SK-N-SH treated with all-trans-retinoic acid at 6 μM for 48 hours (cell line): ENCODE results near the gene TMEM11.

Source experiments
- ATAC-seq: fragments of 200-7000 bp; cut with Tn5 transposase; 3 replicates; pipeline ENCODE4 v1.9.1; 2020; ENCODE audit warnings: mild to moderate bottlenecking, moderate library complexity
- ARNTL ChIP-seq: fragments of 450-650 bp; formaldehyde crosslinking; IDR thresholded peaks from 2 replicates; pipeline ENCODE4 v1.5.0; 2020; ENCODE audit warnings: low read depth, mild to moderate bottlenecking, moderate library complexity, borderline replicate concordance
- BACH2 ChIP-seq: fragments of 250-450 bp; sonication (Bioruptor Pico); IDR thresholded peaks from 2 replicates; pipeline ENCODE4 v1.9.0; 2021; ENCODE audit warnings: mild to moderate bottlenecking, borderline replicate concordance
- CREB5 ChIP-seq: fragments of 250-450 bp; sonication (Bioruptor Pico); IDR thresholded peaks from 2 replicates; pipeline ENCODE4 v1.5.1; 2020; ENCODE audit warnings: low read depth, mild to moderate bottlenecking, moderate library complexity
- CSDC2 ChIP-seq: fragments of 250-450 bp; sonication (Bioruptor Pico); IDR thresholded peaks from 2 replicates; pipeline ENCODE4 v1.5.0; 2020; ENCODE audit warnings: mild to moderate bottlenecking, moderate library complexity
- CSRNP3 ChIP-seq: fragments of 250-450 bp; sonication (Bioruptor Pico); IDR thresholded peaks from 2 replicates; pipeline ENCODE4 v1.5.1; 2021; ENCODE audit warnings: mild to moderate bottlenecking, moderate library complexity
- ESRRG ChIP-seq: fragments of 250-450 bp; sonication (Bioruptor Pico); IDR thresholded peaks from 2 replicates; pipeline ENCODE4 v1.6.1; 2021; ENCODE audit warnings: mild to moderate bottlenecking
- GLIS3 ChIP-seq: fragments of 250-450 bp; sonication (Bioruptor Pico); IDR thresholded peaks from 2 replicates; pipeline ENCODE4 v1.5.0; 2020; ENCODE audit warnings: mild to moderate bottlenecking, moderate library complexity
- ISL1 ChIP-seq: fragments of 250-450 bp; sonication (Bioruptor Pico); IDR thresholded peaks from 2 replicates; pipeline ENCODE4 v2.1.2; 2022; ENCODE audit warnings: mild to moderate bottlenecking, moderate library complexity
- PATZ1 ChIP-seq: fragments of 250-450 bp; sonication (Bioruptor Pico); IDR thresholded peaks from 2 replicates; pipeline ENCODE4 v1.8.0; 2020; ENCODE audit warnings: mild to moderate bottlenecking, moderate library complexity, borderline replicate concordance
- POU6F1 ChIP-seq: fragments of 250-450 bp; sonication (Bioruptor Pico); IDR thresholded peaks from 2 replicates; pipeline ENCODE4 v1.8.0; 2021; ENCODE audit warnings: low read depth, mild to moderate bottlenecking, moderate library complexity, borderline replicate concordance
- PPARA ChIP-seq: fragments of 250-450 bp; sonication (Bioruptor Pico); IDR thresholded peaks from 2 replicates; pipeline ENCODE4 v1.5.0; 2020; ENCODE audit warnings: mild to moderate bottlenecking, borderline replicate concordance
- RARB ChIP-seq: fragments of 250-450 bp; sonication (Bioruptor Pico); IDR thresholded peaks from 2 replicates; pipeline ENCODE4 v1.8.0; 2021; ENCODE audit warnings: mild to moderate bottlenecking, moderate library complexity
- SNAI2 ChIP-seq: fragments of 250-450 bp; sonication (Bioruptor Pico); IDR thresholded peaks from 2 replicates; pipeline ENCODE4 v1.5.0; 2020; ENCODE audit warnings: mild to moderate bottlenecking, moderate library complexity
- TCF4 ChIP-seq: fragments of 250-450 bp; sonication (Bioruptor Pico); IDR thresholded peaks from 2 replicates; pipeline ENCODE4 v1.8.0; 2021; ENCODE audit warnings: mild to moderate bottlenecking, moderate library complexity, borderline replicate concordance
- TOX ChIP-seq: fragments of 250-450 bp; sonication (Bioruptor Pico); IDR thresholded peaks from 2 replicates; pipeline ENCODE4 v1.8.0; 2021; ENCODE audit warnings: mild to moderate bottlenecking, moderate library complexity, borderline replicate concordance
- ZC3H10 ChIP-seq: fragments of 250-450 bp; sonication (Bioruptor Pico); IDR thresholded peaks from 2 replicates; pipeline ENCODE4 v1.5.1; 2021; ENCODE audit warnings: mild to moderate bottlenecking, moderate library complexity
- ZFP3 ChIP-seq: fragments of 250-450 bp; sonication (Bioruptor Pico); IDR thresholded peaks from 2 replicates; pipeline ENCODE4 v1.5.0; 2020; ENCODE audit warnings: mild to moderate bottlenecking, moderate library complexity
- ZFP30 ChIP-seq: fragments of 450-650 bp; formaldehyde crosslinking; IDR thresholded peaks from 2 replicates; pipeline ENCODE4 v1.5.0; 2022; ENCODE audit warnings: mild to moderate bottlenecking, moderate library complexity
- ZNF565 ChIP-seq: fragments of 450-650 bp; formaldehyde crosslinking; conservative IDR thresholded peaks from 2 replicates; pipeline ENCODE4 v1.5.0; 2020; ENCODE audit warnings: low read depth, mild to moderate bottlenecking, moderate library complexity
- ZNF8 ChIP-seq: fragments of 450-650 bp; formaldehyde crosslinking; IDR thresholded peaks from 2 replicates; pipeline ENCODE4 v1.5.0; 2020; ENCODE audit warnings: mild to moderate bottlenecking, moderate library complexity
- TF ChIP-seq, protein P1 (sequence below): fragments of 250-450 bp; sonication (Bioruptor Pico); IDR thresholded peaks from 2 replicates; pipeline ENCODE4 v1.5.0; 2020; ENCODE audit warnings: mild to moderate bottlenecking, moderate library complexity

The TMEM11 gene

GRCh38 chr17:21240369-21241055, 26.6 kb upstream of the TMEM11 start:
- no peak for ATAC-seq
- TF ChIP-seq CSRNP3 (CRISPR knock-in tag) (no peak), RARB (CRISPR knock-in tag) (no peak), ZFP30 (CRISPR knock-in tag) (no peak), ZC3H10 (CRISPR knock-in tag) (no peak), CSDC2 (CRISPR knock-in tag) (no peak), ISL1 (CRISPR knock-in tag) (no peak)

DNA sequence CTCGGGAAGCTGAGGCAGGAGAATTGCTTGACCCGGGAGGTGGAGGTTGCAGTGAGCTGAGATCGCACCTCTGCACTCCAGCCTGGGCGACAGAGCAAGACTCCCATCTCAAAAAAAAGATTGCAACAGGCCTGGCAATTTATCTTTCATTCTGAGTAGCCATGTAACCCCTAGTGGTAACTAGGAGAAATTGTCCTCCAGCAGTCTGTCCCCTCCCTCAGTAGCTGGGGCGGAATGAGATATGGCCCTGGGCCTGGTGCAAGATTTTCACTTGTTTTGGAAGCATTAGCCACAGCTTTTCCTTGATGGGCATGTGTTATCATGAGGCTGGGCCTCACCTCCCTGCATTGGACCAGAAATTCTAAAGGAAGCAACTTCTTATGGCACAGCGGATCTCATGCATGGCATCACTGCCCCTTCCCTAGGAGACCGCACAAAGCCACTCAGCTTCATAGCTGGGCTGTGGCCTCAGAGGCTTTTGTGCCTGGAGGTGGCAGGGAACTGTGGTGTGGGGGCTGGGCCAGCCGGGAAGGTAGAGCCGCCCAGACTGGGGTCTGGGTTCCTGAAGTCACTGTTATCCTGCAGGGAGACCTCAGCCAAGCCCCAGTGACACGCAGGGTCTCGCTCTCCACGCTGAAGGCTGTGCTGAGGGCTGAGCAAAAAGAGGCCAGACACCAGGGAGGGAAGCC, 25.9 kb upstream of the TMEM11 start:
- ATAC-seq, result peak; percentile 80
- TF ChIP-seq SNAI2 (CRISPR knock-in tag) (no peak), GLIS3 (CRISPR knock-in tag) (no peak), ESRRG (CRISPR knock-in tag) (no peak), POU6F1 (CRISPR knock-in tag) (no peak), PPARA (no peak), ZNF8 (no peak)
- TF ChIP-seq, protein P1, sequence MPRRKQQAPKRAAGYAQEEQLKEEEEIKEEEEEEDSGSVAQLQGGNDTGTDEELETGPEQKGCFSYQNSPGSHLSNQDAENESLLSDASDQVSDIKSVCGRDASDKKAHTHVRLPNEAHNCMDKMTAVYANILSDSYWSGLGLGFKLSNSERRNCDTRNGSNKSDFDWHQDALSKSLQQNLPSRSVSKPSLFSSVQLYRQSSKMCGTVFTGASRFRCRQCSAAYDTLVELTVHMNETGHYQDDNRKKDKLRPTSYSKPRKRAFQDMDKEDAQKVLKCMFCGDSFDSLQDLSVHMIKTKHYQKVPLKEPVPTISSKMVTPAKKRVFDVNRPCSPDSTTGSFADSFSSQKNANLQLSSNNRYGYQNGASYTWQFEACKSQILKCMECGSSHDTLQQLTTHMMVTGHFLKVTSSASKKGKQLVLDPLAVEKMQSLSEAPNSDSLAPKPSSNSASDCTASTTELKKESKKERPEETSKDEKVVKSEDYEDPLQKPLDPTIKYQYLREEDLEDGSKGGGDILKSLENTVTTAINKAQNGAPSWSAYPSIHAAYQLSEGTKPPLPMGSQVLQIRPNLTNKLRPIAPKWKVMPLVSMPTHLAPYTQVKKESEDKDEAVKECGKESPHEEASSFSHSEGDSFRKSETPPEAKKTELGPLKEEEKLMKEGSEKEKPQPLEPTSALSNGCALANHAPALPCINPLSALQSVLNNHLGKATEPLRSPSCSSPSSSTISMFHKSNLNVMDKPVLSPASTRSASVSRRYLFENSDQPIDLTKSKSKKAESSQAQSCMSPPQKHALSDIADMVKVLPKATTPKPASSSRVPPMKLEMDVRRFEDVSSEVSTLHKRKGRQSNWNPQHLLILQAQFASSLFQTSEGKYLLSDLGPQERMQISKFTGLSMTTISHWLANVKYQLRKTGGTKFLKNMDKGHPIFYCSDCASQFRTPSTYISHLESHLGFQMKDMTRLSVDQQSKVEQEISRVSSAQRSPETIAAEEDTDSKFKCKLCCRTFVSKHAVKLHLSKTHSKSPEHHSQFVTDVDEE (CRISPR knock-in tag), result no peak

DNA sequence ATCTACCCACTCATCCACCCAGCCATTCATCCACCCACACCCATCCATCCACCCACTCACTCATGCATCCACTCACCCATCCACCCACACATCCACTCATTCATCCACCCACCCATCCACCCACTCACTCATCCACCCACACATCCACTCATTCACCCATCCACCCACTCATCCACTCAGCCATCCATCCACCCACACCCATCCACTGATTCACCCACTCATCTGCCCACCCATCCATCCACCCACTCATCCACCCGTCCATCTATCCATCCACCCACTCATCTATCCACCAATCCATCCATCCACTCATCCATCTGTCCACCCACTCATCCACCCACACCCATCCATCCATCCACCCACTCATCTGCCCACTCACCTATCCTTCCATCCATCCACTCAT, 22.0 kb upstream of the TMEM11 start:
- ATAC-seq, result no peak

More for the DNA sequence above, 22.0 kb upstream of the TMEM11 start:
- TF ChIP-seq TOX (CRISPR knock-in tag) (no peak), ZNF8 (no peak), PATZ1 (CRISPR knock-in tag) (no peak), RARB (CRISPR knock-in tag) (no peak), ESRRG (CRISPR knock-in tag) (no peak), ZFP30 (CRISPR knock-in tag) (no peak), BACH2 (CRISPR knock-in tag) (no peak), CSDC2 (CRISPR knock-in tag) (no peak), ISL1 (CRISPR knock-in tag) (no peak), TCF4 (no peak), ZNF565 (no peak), ZC3H10 (CRISPR knock-in tag) (no peak), ARNTL (CRISPR knock-in tag) (no peak), GLIS3 (CRISPR knock-in tag) (no peak), CREB5 (CRISPR knock-in tag) (no peak), ZFP3 (CRISPR knock-in tag) (no peak)
